HG02970 (cell line): ENCODE results near the gene SPEN.
A peak's percentile ranks its signal among the peaks of the same experiment; 100 is the strongest.
"Not testable (repeated sequence)": the region's sequence is repeated elsewhere in the genome, so short reads cannot be mapped to it uniquely, and the experiment has no call there.

Experiments
- ATAC-seq: cut with Tn5 transposase; IDR thresholded peaks from one replicate; pipeline ENCODE4 v1.9.1; 2021; ENCODE audit warnings: mild to moderate bottlenecking, moderate library complexity, moderate number of reproducible peaks; ENCODE audit not compliant: unreplicated experiment, low FRiP score

Gene SPEN, protein sequence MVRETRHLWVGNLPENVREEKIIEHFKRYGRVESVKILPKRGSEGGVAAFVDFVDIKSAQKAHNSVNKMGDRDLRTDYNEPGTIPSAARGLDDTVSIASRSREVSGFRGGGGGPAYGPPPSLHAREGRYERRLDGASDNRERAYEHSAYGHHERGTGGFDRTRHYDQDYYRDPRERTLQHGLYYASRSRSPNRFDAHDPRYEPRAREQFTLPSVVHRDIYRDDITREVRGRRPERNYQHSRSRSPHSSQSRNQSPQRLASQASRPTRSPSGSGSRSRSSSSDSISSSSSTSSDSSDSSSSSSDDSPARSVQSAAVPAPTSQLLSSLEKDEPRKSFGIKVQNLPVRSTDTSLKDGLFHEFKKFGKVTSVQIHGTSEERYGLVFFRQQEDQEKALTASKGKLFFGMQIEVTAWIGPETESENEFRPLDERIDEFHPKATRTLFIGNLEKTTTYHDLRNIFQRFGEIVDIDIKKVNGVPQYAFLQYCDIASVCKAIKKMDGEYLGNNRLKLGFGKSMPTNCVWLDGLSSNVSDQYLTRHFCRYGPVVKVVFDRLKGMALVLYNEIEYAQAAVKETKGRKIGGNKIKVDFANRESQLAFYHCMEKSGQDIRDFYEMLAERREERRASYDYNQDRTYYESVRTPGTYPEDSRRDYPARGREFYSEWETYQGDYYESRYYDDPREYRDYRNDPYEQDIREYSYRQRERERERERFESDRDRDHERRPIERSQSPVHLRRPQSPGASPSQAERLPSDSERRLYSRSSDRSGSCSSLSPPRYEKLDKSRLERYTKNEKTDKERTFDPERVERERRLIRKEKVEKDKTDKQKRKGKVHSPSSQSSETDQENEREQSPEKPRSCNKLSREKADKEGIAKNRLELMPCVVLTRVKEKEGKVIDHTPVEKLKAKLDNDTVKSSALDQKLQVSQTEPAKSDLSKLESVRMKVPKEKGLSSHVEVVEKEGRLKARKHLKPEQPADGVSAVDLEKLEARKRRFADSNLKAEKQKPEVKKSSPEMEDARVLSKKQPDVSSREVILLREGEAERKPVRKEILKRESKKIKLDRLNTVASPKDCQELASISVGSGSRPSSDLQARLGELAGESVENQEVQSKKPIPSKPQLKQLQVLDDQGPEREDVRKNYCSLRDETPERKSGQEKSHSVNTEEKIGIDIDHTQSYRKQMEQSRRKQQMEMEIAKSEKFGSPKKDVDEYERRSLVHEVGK (N-terminal part only)

DNA sequence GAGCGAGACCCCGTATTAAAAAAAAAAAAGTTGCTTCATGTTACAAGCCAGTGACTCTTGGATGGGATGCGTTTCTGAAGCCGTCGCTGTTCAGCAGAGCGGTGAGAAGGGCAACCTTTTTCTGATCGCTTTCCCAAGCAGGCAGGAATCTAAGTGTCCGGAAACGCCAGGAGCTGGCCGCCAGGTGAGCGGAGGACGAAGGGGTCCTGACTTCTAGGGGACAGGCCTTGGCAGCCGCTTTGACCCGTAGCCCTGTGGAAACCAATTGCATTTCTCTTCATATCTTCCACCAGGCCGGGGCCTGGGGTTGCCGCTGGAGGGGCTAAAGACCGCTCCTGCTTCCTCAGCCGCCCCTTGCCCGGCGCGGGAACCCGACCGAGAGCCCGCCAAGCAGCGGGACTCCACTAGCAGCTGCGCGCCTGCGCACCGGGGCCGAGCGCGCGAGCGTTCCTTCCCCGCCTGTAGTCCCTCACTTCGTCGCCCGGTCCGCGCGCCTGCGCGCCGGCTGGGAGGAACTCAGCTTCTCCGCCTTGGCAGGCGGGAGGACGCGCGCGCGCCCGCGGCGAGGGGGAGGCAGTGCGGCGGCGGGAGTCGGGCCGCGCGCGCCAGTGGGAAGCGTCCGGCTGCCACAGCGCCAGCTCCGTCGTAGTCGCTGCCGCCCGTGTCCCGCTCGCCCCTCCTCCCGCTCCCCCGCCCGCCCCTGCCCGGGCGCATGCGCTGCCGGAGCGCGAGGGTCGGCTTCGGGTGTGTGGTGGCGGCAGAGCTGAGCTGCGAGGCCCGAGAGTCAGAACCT is at the start of gene SPEN:
Gene SPEN, plus strand, starts transcription at position 608 of the 793 bp plus-strand sequence. CDS start 361 bp downstream, outside the sequence.
- ATAC-seq = peak; percentile 76

GRCh38 chr1:15799004-15799867 is 48.3 kb upstream of the SPEN start:
- no peak for ATAC-seq

GRCh38 chr1:15799928-15800835 is 47.3 kb upstream of the SPEN start:
- ATAC-seq = no peak

DNA sequence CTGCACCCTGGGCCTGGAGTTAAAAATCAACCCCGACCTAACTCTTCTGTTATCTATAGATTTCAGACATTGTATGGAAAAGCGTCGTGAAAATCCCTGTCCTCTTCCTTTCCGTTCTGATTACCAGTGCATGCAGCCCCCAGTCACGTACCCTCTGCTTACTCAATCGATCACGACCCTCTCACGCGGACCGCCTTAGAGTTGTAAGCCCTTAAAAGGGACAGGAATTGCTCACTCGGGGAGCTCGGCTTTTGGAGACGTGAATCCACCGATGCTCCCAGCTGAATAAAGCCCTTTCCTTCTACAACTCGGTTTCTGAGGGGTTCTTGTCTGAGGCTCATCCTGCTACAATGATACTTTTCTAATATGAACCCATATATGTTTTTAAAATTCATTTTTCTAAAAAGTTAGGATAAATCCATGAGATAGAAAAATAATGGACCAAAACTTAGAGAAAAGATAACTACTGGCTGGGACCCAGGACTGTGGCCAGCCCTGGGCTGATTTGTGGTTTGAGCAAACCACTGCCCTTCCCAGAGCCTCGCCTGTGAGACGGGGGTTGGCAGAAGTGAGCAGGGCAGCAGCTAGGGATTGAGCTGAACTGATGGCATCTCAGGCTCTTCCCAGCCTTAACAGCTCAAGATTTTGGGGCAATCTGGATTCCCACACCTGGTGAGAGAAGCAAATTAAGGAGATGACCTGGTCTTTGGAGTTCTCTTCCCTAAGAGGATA is 45.1 kb upstream of the SPEN start:
- ATAC-seq = no peak

- ATAC-seq = no peak
Measured at GRCh38 chr1:15803380-15803779, 44.1 kb upstream of the SPEN start.

GRCh38 chr1:15804060-15804459 is 43.4 kb upstream of the SPEN start:
- no peak for ATAC-seq

- no peak for ATAC-seq
Measured at GRCh38 chr1:15807121-15807520, 40.4 kb upstream of the SPEN start.

GRCh38 chr1:15807549-15807948 is 40.0 kb upstream of the SPEN start, which contains the start of gene UQCRHL:
Gene UQCRHL (minus strand): TSS chr1:15807649. CDS start chr1:15807649, 0 bp downstream.
- not testable (repeated sequence) for ATAC-seq

GRCh38 chr1:15808955-15809354 is 38.6 kb upstream of the SPEN start:
- no peak for ATAC-seq

- ATAC-seq = no peak
Measured at GRCh38 chr1:15810073-15810472, 37.4 kb upstream of the SPEN start.

GRCh38 chr1:15816674-15817073 is 30.8 kb upstream of the SPEN start:
- no peak for ATAC-seq

DNA sequence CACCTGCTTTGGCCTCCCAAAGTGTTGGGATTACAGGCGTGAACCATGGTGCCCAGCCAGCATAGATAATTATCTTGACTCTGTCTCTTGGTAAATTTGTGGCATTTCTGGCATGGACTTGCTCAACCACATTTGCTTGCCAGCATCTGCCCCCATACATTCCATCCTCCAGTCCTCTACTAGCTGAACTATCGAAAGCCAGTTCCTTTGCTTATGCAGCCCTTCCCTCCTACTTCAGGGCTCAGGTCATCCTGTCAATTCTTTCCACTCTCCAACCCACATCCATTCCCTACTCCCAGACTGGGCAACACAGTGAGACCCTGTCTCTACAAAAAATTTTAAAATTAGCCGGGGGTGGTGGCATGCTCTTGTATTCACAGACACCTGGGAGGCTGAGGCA is 27.0 kb upstream of the SPEN start:
- no peak for ATAC-seq

GRCh38 chr1:15825800-15826199 is 21.7 kb upstream of the SPEN start:
- no peak for ATAC-seq

DNA sequence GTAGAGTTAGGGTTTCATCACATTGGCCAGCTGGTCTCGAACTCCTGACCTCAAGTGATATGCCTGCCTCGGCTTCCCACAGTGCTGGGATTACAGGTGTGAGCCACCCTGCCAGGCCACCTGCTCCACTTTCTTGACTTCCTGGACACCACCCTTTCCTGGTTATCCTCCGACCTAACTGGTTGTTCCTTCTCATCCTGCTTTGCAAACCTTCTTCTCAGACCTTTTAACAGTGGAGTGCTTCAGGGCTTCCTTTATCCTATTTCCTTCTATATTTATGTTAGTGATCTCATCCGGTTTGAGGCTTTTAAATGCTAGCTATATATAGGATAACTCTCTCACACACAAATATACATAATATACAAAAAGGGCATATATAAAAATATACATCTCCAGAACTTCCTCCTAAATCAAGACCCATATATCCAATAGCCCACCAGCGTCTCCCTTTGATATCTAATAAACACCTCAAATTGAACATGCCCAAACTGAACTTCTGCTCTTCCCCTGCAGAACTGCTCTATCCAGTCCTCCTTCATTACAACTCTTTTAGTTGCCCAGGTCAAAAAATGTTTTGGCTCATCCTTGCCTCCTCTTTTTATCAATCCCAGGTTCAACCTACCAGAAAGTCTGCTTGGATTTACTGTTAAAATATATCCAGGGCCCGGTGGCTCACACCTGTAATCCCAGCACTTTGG is 20.5 kb upstream of the SPEN start:
- no peak for ATAC-seq

DNA sequence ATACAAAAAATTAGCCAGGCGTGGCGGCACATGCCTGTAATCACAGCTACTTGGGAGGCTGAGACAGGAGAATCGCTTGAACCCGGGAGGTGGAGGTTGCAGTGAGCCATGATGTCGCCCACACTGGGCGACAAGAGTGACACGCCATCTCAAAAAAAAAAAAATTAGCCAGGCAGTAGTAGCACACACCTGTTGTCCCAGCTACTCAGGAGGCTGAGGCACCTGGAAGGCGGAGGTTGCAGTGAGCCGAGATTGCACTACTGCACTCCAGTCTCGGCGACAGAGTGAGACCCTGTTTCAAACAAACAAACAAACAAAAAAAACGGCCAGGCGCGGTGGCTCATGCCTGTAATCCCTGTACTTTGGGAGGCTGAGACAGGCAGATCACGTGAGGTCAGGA is 19.9 kb upstream of the SPEN start:
- ATAC-seq = not testable (repeated sequence)

DNA sequence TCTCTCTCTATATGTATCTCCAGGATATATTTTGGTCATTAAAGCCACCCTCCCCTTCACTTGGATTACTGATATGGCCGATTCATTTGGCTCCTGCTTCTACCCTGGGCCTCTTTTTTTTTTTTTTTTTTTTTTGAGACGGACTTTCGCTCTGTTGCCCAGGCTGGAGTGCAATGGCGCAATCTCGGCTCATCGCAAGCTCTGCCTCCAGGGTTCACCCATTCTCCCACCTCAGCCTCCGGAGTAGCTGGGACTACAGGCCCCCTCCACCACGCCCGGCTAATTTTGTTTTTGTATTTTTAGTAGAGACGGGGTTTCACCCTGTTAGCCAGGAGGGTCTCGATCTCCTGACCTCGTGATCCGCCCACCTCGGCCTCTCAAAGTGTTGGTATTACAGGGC is 18.6 kb upstream of the SPEN start:
- not testable (repeated sequence) for ATAC-seq

DNA sequence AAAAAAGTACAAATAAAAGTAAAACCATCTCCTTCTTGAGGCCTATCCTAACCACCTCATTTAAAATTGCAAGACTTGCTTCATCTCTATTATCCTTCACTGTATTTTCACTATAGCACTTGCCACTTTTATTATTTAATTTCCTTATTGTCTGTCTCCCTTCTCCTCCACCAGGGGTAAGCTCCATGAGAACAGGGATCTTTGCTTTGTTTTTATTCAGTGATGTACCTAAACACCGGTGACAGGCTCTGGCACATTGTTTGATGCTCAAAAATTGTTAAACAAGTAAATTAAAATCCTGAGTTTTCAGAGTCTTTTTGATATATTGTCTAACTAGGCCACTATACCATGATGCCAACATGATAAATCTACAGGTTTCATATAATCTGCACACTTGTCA is 17.2 kb upstream of the SPEN start:
- no peak for ATAC-seq
